Skin of body (tissue), 2 donors: ENCODE data around the gene HOXC9. TPM values are rescaled to one million over a fixed set of nuclear protein-coding genes. Genes with fewer than 3 reads are reported as not detected.
A peak's percentile ranks its signal among the peaks of the same experiment; 100 is the strongest.

Experiments used
- DNase-seq: peaks from one replicate; lab custom pipeline; 2025; lab: John Stamatoyannopoulos, UW
- total RNA-seq: library from RNA; depleted of rRNA; stranded (reverse); fragments of >200 nt; gene quantifications from one replicate; pipeline ENCODE4 v1.2.3, GENCODE V29; 2014

Gene HOXC9
- total RNA-seq, 1 donor from 2014 or later = 4.0 TPM

GRCh38 chr12:54025499-54026405 lies 25.8 kb downstream of the HOXC9 start:
- no peak for DNase-seq

DNA sequence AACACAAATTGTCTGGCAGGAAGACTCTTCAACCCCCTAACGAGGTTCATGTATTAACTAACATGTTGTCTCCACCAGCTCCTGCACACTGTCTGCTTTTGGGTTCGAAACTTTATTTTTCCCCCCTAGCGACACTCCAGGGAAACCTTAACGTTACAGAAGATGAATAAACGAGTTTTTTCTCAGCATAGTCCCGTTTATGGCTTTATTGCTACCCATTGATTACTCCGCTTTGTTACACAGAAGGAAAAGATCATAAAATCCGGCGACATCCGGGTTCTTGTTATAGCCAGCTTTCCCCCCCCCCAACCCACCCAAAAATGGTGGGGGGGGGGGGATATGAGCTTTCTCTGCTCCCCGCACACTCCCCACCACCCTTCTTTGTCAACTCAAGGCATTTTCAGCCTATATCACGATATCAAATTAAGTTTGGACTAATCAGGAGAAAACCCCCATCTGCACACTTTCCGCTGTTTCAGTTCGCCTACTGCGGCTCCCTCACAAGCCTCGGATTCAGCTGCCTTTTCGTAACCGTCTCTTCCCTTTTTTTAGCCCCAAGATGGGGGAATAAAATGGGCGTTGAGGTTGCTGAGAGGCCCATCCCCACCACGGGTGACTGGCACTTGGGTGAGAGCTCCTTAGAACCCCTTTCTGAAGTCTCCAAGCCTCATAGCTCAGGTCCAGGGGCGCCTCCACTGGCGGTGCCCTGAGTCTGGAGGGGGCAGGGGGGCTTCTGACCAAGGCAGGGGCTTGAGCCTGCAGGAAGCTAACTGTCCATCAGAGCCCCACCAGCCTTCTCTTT lies 26.9 kb downstream of the HOXC9 start:
- DNase-seq = no peak

- no peak for DNase-seq
These were observed 27.5 kb downstream of the HOXC9 start for GRCh38 chr12:54027442-54027786.

GRCh38 chr12:54028314-54029201 lies 28.6 kb downstream of the HOXC9 start, which contains the start of gene HOXC6:
Gene HOXC6 (plus strand): TSS chr12:54028440. CDS start chr12:54028522, 82 bp downstream.
- peak; percentile 79 for DNase-seq

GRCh38 chr12:54029529-54030441 lies 29.8 kb downstream of the HOXC9 start:
- no peak for DNase-seq

DNA sequence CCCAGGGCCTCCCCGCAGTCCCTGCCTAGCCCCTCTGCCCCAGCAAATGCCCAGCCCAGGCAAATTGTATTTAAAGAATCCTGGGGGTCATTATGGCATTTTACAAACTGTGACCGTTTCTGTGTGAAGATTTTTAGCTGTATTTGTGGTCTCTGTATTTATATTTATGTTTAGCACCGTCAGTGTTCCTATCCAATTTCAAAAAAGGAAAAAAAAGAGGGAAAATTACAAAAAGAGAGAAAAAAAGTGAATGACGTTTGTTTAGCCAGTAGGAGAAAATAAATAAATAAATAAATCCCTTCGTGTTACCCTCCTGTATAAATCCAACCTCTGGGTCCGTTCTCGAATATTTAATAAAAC lies 30.5 kb downstream of the HOXC9 start:
- DNase-seq = no peak

- DNase-seq = no peak
These were observed 31.0 kb downstream of the HOXC9 start for GRCh38 chr12:54030889-54031471.

GRCh38 chr12:54031480-54031879 lies 31.5 kb downstream of the HOXC9 start:
- no peak for DNase-seq

DNA sequence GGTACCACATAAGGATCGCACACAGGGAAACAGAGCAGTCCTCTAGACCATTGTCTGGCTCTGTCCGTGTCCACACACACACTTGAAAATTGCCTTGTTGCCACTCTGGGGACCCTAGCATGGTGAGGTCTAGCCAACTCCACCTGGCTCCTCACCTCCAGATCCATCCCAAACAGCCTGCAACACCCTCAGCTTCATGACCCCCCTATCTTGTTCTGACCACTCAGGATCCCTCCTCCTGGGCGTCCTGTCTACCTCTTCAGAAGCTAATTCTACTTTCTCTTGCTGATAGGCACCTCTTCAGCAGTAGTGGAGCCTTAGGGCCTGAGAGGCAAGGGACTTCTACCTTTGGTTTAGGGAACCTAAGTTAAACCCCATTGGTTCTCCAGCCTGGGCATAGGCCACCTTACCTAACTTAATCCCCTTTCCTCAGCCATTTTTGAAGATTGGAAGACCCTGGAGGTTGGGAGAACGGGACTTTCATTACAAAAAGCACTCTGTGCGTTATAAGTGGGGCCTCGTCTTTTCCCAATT lies 32.2 kb downstream of the HOXC9 start:
- no peak for DNase-seq

DNA sequence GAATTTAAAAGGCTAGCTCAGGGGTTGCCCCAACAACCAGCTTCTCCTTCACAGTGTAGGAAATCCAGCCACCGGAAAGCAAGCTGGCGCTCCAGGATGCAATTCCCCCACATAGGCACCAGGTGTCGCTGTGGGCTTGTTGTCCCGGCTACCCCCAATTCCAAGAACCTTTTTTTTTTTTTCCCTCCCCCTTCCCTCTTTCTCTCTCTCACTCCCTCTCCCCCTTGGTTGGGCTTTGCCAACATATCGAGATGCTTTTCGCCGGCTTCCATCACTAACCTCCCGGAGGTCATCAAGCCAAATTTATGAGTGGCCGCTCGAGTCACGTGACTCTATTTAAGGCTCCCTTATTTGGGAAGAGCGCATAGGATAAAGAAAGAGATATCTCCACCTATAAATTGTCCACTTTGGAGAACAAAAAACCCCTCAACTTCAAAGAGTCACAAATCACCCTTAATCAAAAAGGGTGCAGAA lies 32.7 kb downstream of the HOXC9 start, which contains the start of gene HOXC5:
Gene HOXC5, plus strand, starts transcription at position 424 of the 474 bp plus-strand sequence. CDS start 73 bp downstream, outside the sequence.
- peak; percentile 93 for DNase-seq

DNA sequence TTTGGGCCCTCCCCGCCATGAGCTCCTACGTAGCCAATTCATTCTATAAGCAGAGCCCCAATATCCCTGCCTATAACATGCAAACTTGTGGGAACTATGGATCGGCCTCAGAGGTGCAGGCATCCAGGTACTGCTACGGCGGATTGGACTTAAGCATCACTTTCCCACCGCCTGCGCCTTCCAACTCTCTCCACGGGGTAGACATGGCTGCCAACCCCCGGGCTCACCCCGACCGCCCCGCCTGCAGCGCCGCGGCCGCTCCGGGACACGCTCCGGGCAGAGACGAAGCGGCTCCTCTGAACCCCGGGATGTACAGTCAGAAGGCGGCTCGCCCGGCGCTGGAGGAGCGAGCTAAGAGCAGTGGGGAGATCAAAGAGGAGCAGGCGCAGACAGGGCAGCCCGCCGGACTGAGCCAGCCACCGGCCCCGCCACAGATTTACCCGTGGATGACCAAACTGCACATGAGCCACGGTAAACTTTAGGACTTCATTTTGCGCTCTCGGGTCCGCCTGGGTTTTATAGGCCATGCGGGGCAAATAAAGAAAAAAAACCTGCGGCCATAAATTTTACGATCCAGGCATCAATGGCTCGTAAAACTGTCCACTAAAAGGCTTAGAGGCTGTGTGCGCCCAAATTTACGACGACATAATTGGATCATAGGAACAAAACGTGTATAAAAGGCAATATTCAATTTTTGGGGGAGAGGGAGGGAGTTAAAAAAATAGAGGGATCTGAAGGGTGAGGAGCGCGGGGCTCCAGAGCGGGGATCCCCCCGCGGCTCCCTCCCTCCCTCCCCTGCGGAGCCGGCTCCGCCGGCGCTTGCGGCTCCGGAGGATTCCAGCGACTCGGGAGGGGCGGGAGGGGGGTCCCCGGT lies 33.4 kb downstream of the HOXC9 start:
- DNase-seq = no peak

DNA sequence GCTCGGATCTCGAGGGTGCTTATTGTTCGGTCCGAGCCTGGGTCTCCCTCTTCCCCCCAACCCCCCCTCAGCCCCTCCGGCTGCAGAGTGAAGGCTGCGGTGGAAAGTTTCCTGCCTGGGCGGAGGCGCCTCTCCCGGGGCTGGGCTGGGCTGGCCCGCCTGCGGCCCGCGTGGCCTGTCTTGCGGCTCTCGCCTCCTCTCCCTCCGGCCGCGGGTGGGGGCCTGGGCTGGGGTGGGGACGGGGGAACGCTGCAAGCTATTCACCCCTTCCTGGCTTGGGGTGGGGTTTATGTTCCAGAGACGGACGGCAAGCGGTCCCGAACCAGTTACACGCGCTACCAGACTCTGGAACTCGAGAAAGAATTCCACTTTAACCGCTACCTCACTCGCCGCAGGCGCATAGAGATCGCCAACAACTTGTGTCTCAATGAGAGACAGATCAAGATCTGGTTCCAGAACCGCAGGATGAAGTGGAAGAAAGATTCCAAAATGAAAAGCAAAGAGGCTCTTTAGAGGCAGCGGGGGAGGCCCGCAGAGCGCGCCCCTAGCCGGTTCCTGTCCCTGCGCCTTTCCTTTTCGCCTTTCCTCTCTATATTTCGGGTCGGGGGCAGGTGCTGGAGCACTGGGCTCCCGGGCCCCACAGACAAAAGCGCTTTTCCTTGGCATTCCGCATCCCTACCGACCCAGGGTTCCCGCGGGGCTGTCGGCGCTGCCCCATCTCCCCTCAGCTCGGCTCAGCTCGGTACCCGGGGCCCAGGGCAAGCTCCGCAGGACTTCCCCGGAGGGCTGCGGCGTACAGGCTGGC lies 34.2 kb downstream of the HOXC9 start:
- DNase-seq = no peak

- no peak for DNase-seq
These were observed 34.9 kb downstream of the HOXC9 start for GRCh38 chr12:54034785-54035310.

DNA sequence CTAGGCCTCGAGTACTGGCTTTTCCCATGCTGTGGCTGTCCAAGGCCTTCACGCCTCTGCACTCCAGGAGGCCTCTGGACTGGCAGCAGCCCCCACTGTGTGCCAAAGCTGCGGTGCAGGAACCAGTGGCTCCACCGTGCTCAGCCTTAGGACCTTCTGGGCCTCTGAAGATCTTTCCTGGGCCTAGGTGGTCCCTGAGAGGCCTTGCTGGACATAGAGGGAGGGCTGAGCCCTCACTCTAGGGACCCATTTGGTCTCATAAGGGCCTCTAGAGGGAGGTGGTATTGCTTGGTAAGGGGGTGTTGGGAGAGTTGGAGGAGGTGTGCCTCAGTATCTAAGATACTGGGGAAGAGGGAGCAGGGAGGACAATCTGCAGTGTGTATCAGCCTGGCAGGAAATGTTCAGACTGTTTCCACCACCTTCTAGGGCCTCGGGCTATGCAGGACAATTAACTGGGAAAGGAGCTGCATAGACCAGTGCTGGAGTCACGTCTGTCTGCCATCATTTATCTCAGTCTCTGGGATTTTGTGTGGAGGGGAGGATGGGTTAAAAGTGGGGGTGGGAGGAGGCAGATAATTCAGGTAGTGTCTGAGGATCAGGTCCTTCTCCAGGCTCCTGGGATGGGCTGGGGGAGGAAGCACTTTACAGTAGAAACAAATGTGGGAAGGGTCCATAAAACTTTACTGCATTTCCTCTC lies 35.8 kb downstream of the HOXC9 start:
- no peak for DNase-seq

DNA sequence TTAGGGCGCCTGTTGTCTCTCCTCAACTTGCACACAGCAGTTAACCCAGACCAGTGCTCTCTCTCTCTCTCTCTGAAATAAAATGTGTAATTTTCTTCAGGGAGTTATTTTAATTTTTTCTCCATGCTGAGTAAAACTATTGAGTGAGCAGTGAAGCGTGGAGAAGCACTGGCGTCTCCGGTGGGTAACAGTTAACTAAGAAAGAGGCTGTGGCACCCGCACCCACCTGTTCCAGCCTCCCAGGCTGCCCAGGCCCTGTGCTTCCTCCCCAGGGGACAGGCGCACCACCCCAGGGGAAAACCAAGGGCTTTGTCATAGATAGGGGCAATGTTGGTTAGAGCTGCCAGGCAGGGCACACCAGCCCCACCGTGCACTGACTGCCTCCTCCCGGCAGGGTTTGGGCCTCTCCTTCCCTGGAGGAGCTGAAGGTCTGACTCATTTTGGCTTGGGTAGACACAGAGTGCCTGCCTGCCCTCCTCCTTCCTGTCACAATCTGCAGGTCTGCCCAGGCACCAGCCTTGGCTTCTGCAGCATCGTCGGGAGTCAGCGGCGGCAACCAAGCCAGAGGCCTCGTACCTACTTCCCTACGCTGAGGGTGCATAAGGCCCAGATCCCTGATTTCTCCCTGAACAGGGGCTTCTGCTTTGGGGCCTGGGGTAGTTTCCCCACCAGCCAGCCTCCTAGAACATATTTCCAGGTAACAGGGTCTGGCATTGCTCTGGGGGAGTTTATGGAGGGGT lies 36.8 kb downstream of the HOXC9 start:
- DNase-seq = no peak
